Endothelial cell of umbilical vein (primary cell): ENCODE data around the gene SCN7A. TPM values are rescaled to one million over a fixed set of nuclear protein-coding genes. Genes with fewer than 3 reads are reported as not detected.

Source experiments
- BruUV-seq: library from RNA; stranded (reverse); fragments of 400-500 nt; replicated peaks from 2 replicates; lab custom pipeline; 2021; lab: Mats Ljungman, UMichigan
- CTCF ChIA-PET: fragments of 300-600, 350-600 bp; sonication (Branson Sonifier 250); formaldehyde crosslinking; loops from one replicate; lab custom pipeline; 2021; ENCODE audit warnings: antibody characterized with exemption, inconsistent platforms; lab: Charles Lee
- POLR2A ChIA-PET: fragments of 300-600, 350-600 bp; sonication (Branson Sonifier 250); formaldehyde crosslinking; loops from one replicate; lab custom pipeline; 2021; ENCODE audit warnings: antibody characterized with exemption, inconsistent platforms; lab: Charles Lee
- DNase-seq: peaks from one replicate; pipeline ENCODE4 v3.0.0-alpha.2; 2011; ENCODE audit warnings: low read depth, low spot score
- FAIRE-seq: peaks from 2 replicates; lab custom pipeline; 2011; peaks lifted over from hg19 to GRCh38; lab: Jason Lieb, UNC
- H2AFZ ChIP-seq: 2 replicates; pipeline ENCODE4 v1.6.0; 2012; ENCODE audit warnings: low read depth, low read length, control low read depth, inconsistent platforms
- H3K27ac ChIP-seq: 2 replicates; pipeline ENCODE4 v1.5.1; 2011; ENCODE audit warnings: low read depth, mild to moderate bottlenecking, control low read depth, low read length, moderate library complexity; ENCODE audit not compliant: insufficient read depth
- H3K27me3 ChIP-seq, 2 experiments: 2 replicates each; pipeline versions ENCODE4 v1.6.0 to v1.6.1; 2011; ENCODE audit warnings: low read length in 2 of 2, mixed read lengths in 1 of 2; ENCODE audit not compliant: control insufficient read depth in 2 of 2, insufficient read depth in 2 of 2
- H3K36me3 ChIP-seq, 2 experiments: 2 replicates in 1 of 2; 3 replicates in 1 of 2; pipeline ENCODE4 v1.5.1; 2011; ENCODE audit warnings: low read length in 2 of 2, mild to moderate bottlenecking in 1 of 2, moderate library complexity in 1 of 2; ENCODE audit not compliant: control insufficient read depth in 2 of 2, insufficient read depth in 2 of 2; ENCODE audit errors: extremely low read depth in 1 of 2
- H3K4me1 ChIP-seq: 3 replicates; pipeline ENCODE4 v1.5.1; 2011; ENCODE audit warnings: mild to moderate bottlenecking, low read length; ENCODE audit not compliant: control insufficient read depth, insufficient read depth; ENCODE audit errors: extremely low read depth
- H3K4me2 ChIP-seq: 2 replicates; pipeline ENCODE4 v1.6.1; 2011; ENCODE audit warnings: low read length, control low read depth, mixed read lengths; ENCODE audit not compliant: insufficient read depth
- H3K4me3 ChIP-seq, 3 experiments: fragments of 200-600 bp in 1 of 3; sonication (generic), shearing (Covaris generic) in 1 of 3; replicated peaks in 1 of 3; 2 replicates each; pipeline ENCODE4 v1.5.1; 2011 to 2016; ENCODE audit warnings: control low read depth in 3 of 3, low read length in 3 of 3, mild to moderate bottlenecking in 2 of 3, inconsistent platforms in 1 of 3, low read depth in 1 of 3, moderate library complexity in 1 of 3; ENCODE audit not compliant: insufficient read depth in 1 of 3
- H3K79me2 ChIP-seq: 2 replicates; pipeline ENCODE4 v1.6.0; 2012; ENCODE audit warnings: low read length, inconsistent platforms; ENCODE audit not compliant: control insufficient read depth, insufficient read depth
- H3K9ac ChIP-seq: replicated peaks from 2 replicates; pipeline ENCODE3; 2011; ENCODE audit warnings: low read length, control low read depth; ENCODE audit not compliant: insufficient read depth; ENCODE audit errors: extremely low read depth
- H3K9me1 ChIP-seq: replicated peaks from 3 replicates; pipeline ENCODE4 v1.6.0; 2011; ENCODE audit warnings: mild to moderate bottlenecking, low read length; ENCODE audit not compliant: control insufficient read depth, insufficient read depth; ENCODE audit errors: extremely low read depth
- H3K9me3 ChIP-seq: replicated peaks from 2 replicates; pipeline ENCODE4 v1.5.1; 2012; ENCODE audit warnings: low read length, inconsistent platforms; ENCODE audit not compliant: control insufficient read depth, insufficient read depth
- H4K20me1 ChIP-seq: replicated peaks from 2 replicates; pipeline ENCODE3; 2011; ENCODE audit warnings: mild to moderate bottlenecking, low read length; ENCODE audit not compliant: control insufficient read depth, insufficient read depth; ENCODE audit errors: extremely low read depth
- CTCF ChIP-seq, 2 donors: IDR thresholded peaks; 1 replicate in 1 of 2; 2 replicates in 1 of 2; pipeline ENCODE4 v1.5.1; 2011; ENCODE audit warnings: low read length in 2 of 2, mild to moderate bottlenecking in 2 of 2, moderate library complexity in 2 of 2, control low read depth in 1 of 2, inconsistent platforms in 1 of 2, low read depth in 1 of 2; ENCODE audit not compliant: insufficient read depth in 1 of 2; ENCODE audit errors: extremely low read depth in 1 of 2
- FOS ChIP-seq: IDR thresholded peaks from 2 replicates; pipeline ENCODE4 v1.6.1; 2011; ENCODE audit warnings: mild to moderate bottlenecking, low read length, moderate library complexity, borderline replicate concordance; ENCODE audit not compliant: insufficient read depth
- GATA2 ChIP-seq: IDR thresholded peaks from 2 replicates; pipeline ENCODE4 v1.7.0; 2011; ENCODE audit warnings: low read depth, mild to moderate bottlenecking, moderate library complexity, mixed read lengths, low read length; ENCODE audit not compliant: insufficient read length, insufficient read depth
- JUN ChIP-seq: IDR thresholded peaks from 2 replicates; pipeline ENCODE4 v1.6.1; 2011; ENCODE audit warnings: borderline replicate concordance, low read depth; ENCODE audit not compliant: insufficient read length, insufficient read depth
- MAX ChIP-seq: IDR thresholded peaks from 2 replicates; pipeline ENCODE4 v1.6.1; 2011; ENCODE audit not compliant: insufficient read depth, insufficient read length
- dilution Hi-C: fragments of 300-500 bp; cut with MboI; formaldehyde crosslinking; loops from one replicate; pipeline ENCODE4 v1.15.0; 2019; ENCODE audit warnings: low sequenced_read_pairs; ENCODE audit not compliant: extremely low pct_ligation_motif_present
- intact Hi-C: fragments of 100-400 bp; cut with micrococcal nuclease; formaldehyde crosslinking; loops from one replicate; pipeline ENCODE4 v1.10.0; 2022
- polyA plus RNA-seq, 4 experiments: library from polyadenylated mRNA; depleted of rRNA in 3 of 4; stranded (reverse) in 3 of 4; unstranded in 1 of 4; fragments of >200 nt; gene quantifications; 2 replicates each; pipeline versions ENCODE4 v1.2.1 to v1.2.3, GENCODE V29; 2011 to 2012; ENCODE audit warnings: missing spikeins in 1 of 4
- total RNA-seq: library from RNA; stranded (reverse); gene quantifications from 2 replicates; pipeline ENCODE4 v1.2.3, GENCODE V29; 2021

The SCN7A gene
- total and polyA plus RNA-seq, 2 donors (not counting 3 experiments of a cell fraction or from before 2014, with no cell fraction given) = not detected

GRCh38 chr2:166365803-166366420 lies 128.1 kb downstream of the SCN7A start:
- BruUV-seq = no TSS peak
- CTCF ChIA-PET = interaction anchor here (1.1 to 1.5 kb wide), 4 partner anchors 16 to 184 kb away, joined by 3 to 4 read pairs (median 3); no protein-coding TSS in a partner anchor

GRCh38 chr2:166365239-166365638 lies 128.8 kb downstream of the SCN7A start:
- Histone ChIP-seq H3K79me2 (no peaks in the 10 kb centered on the region), H3K27ac (no peak overlapping the region), H3K36me3 (no peaks in the 10 kb centered on the region), H3K27me3 (no peaks in the 10 kb centered on the region), H3K9me1 (no peaks in the 10 kb centered on the region), H3K4me1 (no peaks in the 10 kb centered on the region), H3K4me2 (no peak overlapping the region), H3K9ac (no peak overlapping the region), H3K4me3 (no peak overlapping the region), H2AFZ (no peak overlapping the region), H4K20me1 (no peaks in the 10 kb centered on the region), H3K9me3 (no peaks in the 10 kb centered on the region)
- intact Hi-C loops (no loop called here), dilution Hi-C loops (no loop called here)
- ChIA-PET CTCF (interaction anchor here (1.2 kb wide), 1 partner anchor 23 kb away, joined by 3 read pairs; no protein-coding TSS in a partner anchor), POLR2A (no interaction called here)
- TF ChIP-seq CTCF (IDR thresholded peaks at IDR 0.05; ENCODE audit: extremely low read depth in 1 of 2, insufficient read depth in 1 of 2, low read depth in 1 of 2, low read length in 2 of 2) = no peak
- TF ChIP-seq FOS = no peak
- BruUV-seq = no TSS peak
- FAIRE-seq = no peak
- DNase-seq = no peak

More at GRCh38 chr2:166365803-166366420, 128.1 kb downstream of the SCN7A start:
- H3K9ac ChIP-seq = no peak overlapping the region
- no peak for TF ChIP-seq FOS
- no peak for TF ChIP-seq JUN
- no peak for TF ChIP-seq GATA2
- no peak for TF ChIP-seq MAX
- no peak overlapping the region for H3K27ac ChIP-seq
- DNase-seq = no peak
- no peaks in the 10 kb centered on the region for H3K9me3 ChIP-seq
- no peaks in the 10 kb centered on the region for H4K20me1 ChIP-seq
- no peaks in the 10 kb centered on the region for H3K36me3 ChIP-seq
- H3K27me3 ChIP-seq = no peaks in the 10 kb centered on the region
- no peak overlapping the region for H3K4me3 ChIP-seq
- intact Hi-C loops (no loop called here), dilution Hi-C loops (no loop called here)
- H3K4me2 ChIP-seq = no peak overlapping the region
- POLR2A ChIA-PET = no interaction called here
- H2AFZ ChIP-seq = no peak overlapping the region
- no peaks in the 10 kb centered on the region for H3K9me1 ChIP-seq
- no peaks in the 10 kb centered on the region for H3K4me1 ChIP-seq
- H3K79me2 ChIP-seq = no peaks in the 10 kb centered on the region
- FAIRE-seq = no peak
